Heart left ventricle (tissue), 16 donors: Measurements from ENCODE around the gene CNTN4. TPM values are rescaled to one million over a fixed set of nuclear protein-coding genes. Genes with fewer than 3 reads are reported as not detected.

Source experiments
- ATAC-seq, 4 donors: fragments of 200-7000 bp; cut with Tn5 transposase; one replicate each; pipeline ENCODE4 v1.9.1; 2020 to 2022; ENCODE audit warnings: moderate library complexity in 4 of 4, mild to moderate bottlenecking in 3 of 4, moderate number of reproducible peaks in 1 of 4
- DNase-seq, 5 donors: peaks; one replicate each; pipeline ENCODE4 v3.0.0-alpha.2; 2020
- H3K27ac ChIP-seq, 12 donors: fragments of 200-600 bp; sonication (generic) in 4 of 12; one replicate each; pipeline versions ENCODE4 v1.5.0 to v1.8.0; 2016 to 2022; ENCODE audit warnings: mild to moderate bottlenecking in 2 of 12
- H3K27me3 ChIP-seq, 9 donors: fragments of 200-600 bp; sonication (generic) in 2 of 9; one replicate each; pipeline versions ENCODE4 v1.5.1 to v1.8.0; 2016 to 2022; ENCODE audit warnings: mild to moderate bottlenecking in 3 of 9
- H3K36me3 ChIP-seq, 9 donors: fragments of 200-600 bp; sonication (generic) in 2 of 9; one replicate each; pipeline versions ENCODE4 v1.5.0 to v1.8.0; 2018 to 2022; ENCODE audit warnings: mild to moderate bottlenecking in 2 of 9
- H3K4me1 ChIP-seq, 12 donors: fragments of 200-600 bp; sonication (generic) in 4 of 12; one replicate each; pipeline versions ENCODE4 v1.5.0 to v1.8.0; 2016 to 2022; ENCODE audit warnings: mild to moderate bottlenecking in 3 of 12
- H3K4me3 ChIP-seq, 12 donors: fragments of 200-600 bp; sonication (generic) in 4 of 12; one replicate each; pipeline versions ENCODE4 v1.5.0 to v1.8.0; 2017 to 2022; ENCODE audit warnings: mild to moderate bottlenecking in 9 of 12, moderate library complexity in 4 of 12
- H3K9me3 ChIP-seq, 12 donors: fragments of 200-600 bp; sonication (generic) in 4 of 12; one replicate each; pipeline versions ENCODE4 v1.5.0 to v1.8.0; 2016 to 2022; ENCODE audit warnings: mild to moderate bottlenecking in 1 of 12
- POLR2A ChIP-seq, 2 donors: fragments of 450-650 bp; IDR thresholded peaks; one replicate each; pipeline ENCODE4 v1.6.1; 2017; ENCODE audit warnings: antibody characterized with exemption in 2 of 2, mild to moderate bottlenecking in 2 of 2, moderate library complexity in 2 of 2
- WGBS, 4 donors: extraction: QIAGEN DNeasy Blood & Tissue Kit in 2 of 4; methylation state at CpG; one replicate each; pipeline versions ENCODE4 v1.1.5 to v1.1.7; 2013 to 2018; 5-methylcytosine and 5-hydroxymethylcytosine counted together
- intact Hi-C, 10 donors: fragments of 100-400 bp; cut with DNase I; formaldehyde crosslinking; loops; one replicate each; pipeline versions ENCODE4 v1.11.1 to v1.14.2; 2022
- polyA plus RNA-seq, 2 donors: library from polyadenylated mRNA; stranded (reverse); fragments of 200-250 nt; gene quantifications; one replicate each; pipeline ENCODE4 v1.2.3, GENCODE V29; 2013
- total RNA-seq, 9 donors: library from RNA; depleted of rRNA in 2 of 9; stranded (reverse); fragments of >200 nt in 2 of 9; fragmentation: NEBNext Ultra II Directional in 3 of 9; extraction: Animal tissue kit (Norgen Biotek cat#: 25700) in 3 of 9; gene quantifications; one replicate each; pipeline versions ENCODE4 v1.1.0 to v1.2.4, GENCODE V29; 2016 to 2023
- TF ChIP-seq, protein P1 (sequence below), 12 donors: fragments of 200-600 bp; sonication (generic) in 4 of 12; IDR thresholded peaks; one replicate each; pipeline versions ENCODE4 v1.5.0 to v1.8.0; 2018 to 2022; ENCODE audit warnings: antibody characterized with exemption in 12 of 12, mild to moderate bottlenecking in 5 of 12
- donor health status: ischemic (EF 13 %, LVEDD 7.1; RV severe dilation, severe dysfunction).
- donor health status: healthy with polysubstance abuse.
- donor health status: DM: no; HTN: yes; CAD: no.
- donor health status: DM: no; HTN: no; CAD: no.
- donor health status: ischemic (EF 25% LVEDD 6.9; RV normal size, moderate dysfunction).
- donor health status: ischemic (EF 25% LVEDD 5.7; RV mildly dilated, moderate dysfunction).
- donor health status: healthy.
- donor health status: DM: yes; HTN: yes; CAD: no.
- donor health status: ischemic (EF 35%, LVEDD 5.7; RV mildly dilated, moderate dysfunction).
- donor health status: nonischemic (EF 11% LVEDD 7.7; RV severe dilation, severe dysfunction).
- donor health status: DM: yes; HTN: yes; CAD: no.
- donor health status: PGD.
- donor health status: ischemic (EF 29% LVEDD 5.4; RV normal size, mild dysfunction).
- donor health status: nonischemic (EF 23%, LVEDD 6.1; RV moderate dilation, normal function).

CNTN4 gene
- total and polyA plus RNA-seq, 11 donors = 0.30 to 6.7 (median 1.2) TPM

GRCh38 chr3:2377281-2377680, 278.6 kb downstream of the CNTN4 start:
- TF ChIP-seq, protein P1, sequence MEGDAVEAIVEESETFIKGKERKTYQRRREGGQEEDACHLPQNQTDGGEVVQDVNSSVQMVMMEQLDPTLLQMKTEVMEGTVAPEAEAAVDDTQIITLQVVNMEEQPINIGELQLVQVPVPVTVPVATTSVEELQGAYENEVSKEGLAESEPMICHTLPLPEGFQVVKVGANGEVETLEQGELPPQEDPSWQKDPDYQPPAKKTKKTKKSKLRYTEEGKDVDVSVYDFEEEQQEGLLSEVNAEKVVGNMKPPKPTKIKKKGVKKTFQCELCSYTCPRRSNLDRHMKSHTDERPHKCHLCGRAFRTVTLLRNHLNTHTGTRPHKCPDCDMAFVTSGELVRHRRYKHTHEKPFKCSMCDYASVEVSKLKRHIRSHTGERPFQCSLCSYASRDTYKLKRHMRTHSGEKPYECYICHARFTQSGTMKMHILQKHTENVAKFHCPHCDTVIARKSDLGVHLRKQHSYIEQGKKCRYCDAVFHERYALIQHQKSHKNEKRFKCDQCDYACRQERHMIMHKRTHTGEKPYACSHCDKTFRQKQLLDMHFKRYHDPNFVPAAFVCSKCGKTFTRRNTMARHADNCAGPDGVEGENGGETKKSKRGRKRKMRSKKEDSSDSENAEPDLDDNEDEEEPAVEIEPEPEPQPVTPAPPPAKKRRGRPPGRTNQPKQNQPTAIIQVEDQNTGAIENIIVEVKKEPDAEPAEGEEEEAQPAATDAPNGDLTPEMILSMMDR (IDR thresholded peaks at IDR 0.05) = no peak
- no peak for TF ChIP-seq POLR2A (IDR thresholded peaks at IDR 0.05)
- H3K9me3 ChIP-seq = no peaks in the 10 kb centered on the region
- H3K4me1 ChIP-seq = no peaks in the 10 kb centered on the region
- no peaks in the 10 kb centered on the region for H3K27me3 ChIP-seq
- intact Hi-C loops = no loop called here
- DNase-seq (no peak), ATAC-seq (no peak)
- 0 to 58% (median 41%) methylated on average over 1 of the region's 1 CpG for WGBS, 4 donors
- H3K36me3 ChIP-seq = no peaks in the 10 kb centered on the region
- no peak overlapping the region for H3K27ac ChIP-seq
- no peak overlapping the region for H3K4me3 ChIP-seq

DNA sequence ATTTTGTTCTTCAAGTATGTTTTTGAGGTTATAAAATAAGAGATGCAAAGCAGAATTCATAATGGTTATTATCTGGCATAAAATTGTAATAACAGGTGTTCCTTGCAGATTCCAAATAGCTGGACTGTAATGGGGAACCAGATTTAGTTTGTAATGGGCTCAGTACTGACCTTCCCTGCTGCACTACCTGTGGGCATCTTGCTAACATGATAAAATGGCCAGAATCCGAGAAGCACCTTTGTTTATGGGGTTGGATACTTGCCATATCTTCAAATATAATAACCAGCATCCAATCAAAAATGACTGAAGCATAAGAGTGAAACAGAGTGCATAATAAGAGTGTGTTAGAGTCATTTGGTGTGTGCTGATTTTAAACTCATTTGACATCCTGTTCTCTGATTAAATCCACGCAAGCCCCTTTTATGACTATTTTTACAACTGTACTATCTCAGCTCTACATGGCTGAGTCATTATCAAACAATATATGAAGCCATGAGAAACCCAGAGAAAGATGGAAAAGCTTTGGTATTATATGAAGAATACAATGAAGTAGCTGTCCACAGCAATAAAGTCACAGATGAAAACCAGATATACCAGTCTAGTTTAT, 292.4 kb downstream of the CNTN4 start:
- DNase-seq = no peak

GRCh38 chr3:2391896-2392295, 293.2 kb downstream of the CNTN4 start:
- intact Hi-C loops = no loop called here
- ATAC-seq = no peak
- no peak for TF ChIP-seq POLR2A (IDR thresholded peaks at IDR 0.05)
- TF ChIP-seq, protein P1 (IDR thresholded peaks at IDR 0.05) = no peak
- Histone ChIP-seq H3K36me3 (no peaks in the 10 kb centered on the region), H3K9me3 (no peaks in the 10 kb centered on the region), H3K4me3 (no peak overlapping the region), H3K4me1 (no peaks in the 10 kb centered on the region), H3K27me3 (no peaks in the 10 kb centered on the region), H3K27ac (no peak overlapping the region)
- 55 to 77% (median 73%) methylated on average over 4 of the region's 4 CpGs for WGBS, 4 donors
- DNase-seq = no peak

More for the DNA sequence above, 292.4 kb downstream of the CNTN4 start:
- Histone ChIP-seq H3K27me3 (no peaks in the 10 kb centered on the region), H3K4me3 (no peak overlapping the region), H3K36me3 (no peaks in the 10 kb centered on the region), H3K27ac (no peak overlapping the region), H3K4me1 (no peaks in the 10 kb centered on the region), H3K9me3 (no peaks in the 10 kb centered on the region)
- intact Hi-C loops = no loop called here
- 43 to 52% (median 46%) methylated on average over 2 of the region's 2 CpGs for WGBS, 4 donors
- TF ChIP-seq, protein P1 (IDR thresholded peaks at IDR 0.05) = no peak
- no peak for TF ChIP-seq POLR2A (IDR thresholded peaks at IDR 0.05)
- ATAC-seq = no peak

DNA sequence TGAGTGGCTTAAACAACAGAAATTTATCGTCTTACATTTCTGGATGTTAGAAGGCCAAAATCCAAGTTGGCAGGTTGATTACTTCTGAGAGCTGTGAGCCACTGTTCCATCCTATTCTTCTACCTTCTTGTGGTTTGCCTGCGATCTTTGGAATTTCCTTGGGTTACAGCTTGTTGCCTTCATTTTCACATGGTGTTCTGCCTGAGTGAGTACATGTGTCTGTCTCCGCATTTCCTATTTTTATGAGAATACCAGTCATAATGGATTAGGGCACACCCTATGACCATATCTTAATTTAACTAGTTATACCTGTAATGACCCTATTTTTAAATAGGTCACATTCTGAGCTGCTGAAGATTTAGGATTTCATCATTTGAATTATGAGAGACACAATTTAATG, 294.3 kb downstream of the CNTN4 start:
- ATAC-seq = no peak
- intact Hi-C loops = no loop called here

More for the DNA sequence above, 294.3 kb downstream of the CNTN4 start:
- H3K4me1 ChIP-seq = no peaks in the 10 kb centered on the region
- H3K4me3 ChIP-seq = no peak overlapping the region
- H3K27ac ChIP-seq = no peak overlapping the region
- H3K36me3 ChIP-seq = no peaks in the 10 kb centered on the region
- WGBS, 4 donors = 91 to 93% (median 92%) methylated on average over 3 of the region's 3 CpGs
- no peaks in the 10 kb centered on the region for H3K9me3 ChIP-seq
- H3K27me3 ChIP-seq = no peaks in the 10 kb centered on the region
- no peak for DNase-seq
- TF ChIP-seq, protein P1 (IDR thresholded peaks at IDR 0.05) = no peak
- TF ChIP-seq POLR2A (IDR thresholded peaks at IDR 0.05) = no peak
